ENCODE results near the gene DENND1B. TPM values are rescaled to one million over a fixed set of nuclear protein-coding genes. Genes with fewer than 3 reads are reported as not detected.

Gene DENND1B
- total RNA-seq, 4 donors from 2014 or later: 9.0 to 40.2 (median 10.8) TPM

DNA sequence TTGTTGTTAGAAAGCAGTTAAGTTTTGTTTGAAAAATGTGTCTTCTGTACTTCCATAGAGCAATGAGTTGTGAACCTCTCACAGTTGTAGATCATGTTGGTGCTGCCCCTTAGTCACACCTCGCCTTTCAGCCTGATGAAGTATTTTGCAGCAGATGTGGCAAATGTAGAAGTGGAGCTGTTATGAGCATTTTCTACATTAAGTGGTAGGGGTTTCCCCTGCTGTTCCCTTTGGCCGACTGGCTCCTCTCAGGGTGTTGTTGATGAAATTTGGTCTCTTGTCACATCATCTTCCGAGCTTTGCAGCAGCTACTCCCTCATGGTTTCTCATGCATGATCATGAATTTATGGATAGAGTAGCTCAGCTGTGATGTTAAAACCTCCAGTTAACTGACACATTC, 33.6 kb upstream of the DENND1B start:
- Histone ChIP-seq H3K4me3 (no peak overlapping the region), H3K27me3 (no peaks in the 10 kb centered on the region), H3K9me3 (peaks cover 0 to 12% (median 0%) of the 10 kb centered on the region in 4 donors), H3K27ac (no peak overlapping the region), H3K36me3 (no peaks in the 10 kb centered on the region), H3K4me1 (no peaks in the 10 kb centered on the region)
- DNase-seq (ENCODE audit: low spot score in 2 of 2): no peak
- WGBS, 2 donors: 62 to 65% methylated on average over 3 of the region's 3 CpGs
- TF ChIP-seq POLR2A (IDR thresholded peaks at IDR 0.05): no peak
- TF ChIP-seq EP300 (IDR thresholded peaks at IDR 0.05): no peak
- TF ChIP-seq, protein P1, sequence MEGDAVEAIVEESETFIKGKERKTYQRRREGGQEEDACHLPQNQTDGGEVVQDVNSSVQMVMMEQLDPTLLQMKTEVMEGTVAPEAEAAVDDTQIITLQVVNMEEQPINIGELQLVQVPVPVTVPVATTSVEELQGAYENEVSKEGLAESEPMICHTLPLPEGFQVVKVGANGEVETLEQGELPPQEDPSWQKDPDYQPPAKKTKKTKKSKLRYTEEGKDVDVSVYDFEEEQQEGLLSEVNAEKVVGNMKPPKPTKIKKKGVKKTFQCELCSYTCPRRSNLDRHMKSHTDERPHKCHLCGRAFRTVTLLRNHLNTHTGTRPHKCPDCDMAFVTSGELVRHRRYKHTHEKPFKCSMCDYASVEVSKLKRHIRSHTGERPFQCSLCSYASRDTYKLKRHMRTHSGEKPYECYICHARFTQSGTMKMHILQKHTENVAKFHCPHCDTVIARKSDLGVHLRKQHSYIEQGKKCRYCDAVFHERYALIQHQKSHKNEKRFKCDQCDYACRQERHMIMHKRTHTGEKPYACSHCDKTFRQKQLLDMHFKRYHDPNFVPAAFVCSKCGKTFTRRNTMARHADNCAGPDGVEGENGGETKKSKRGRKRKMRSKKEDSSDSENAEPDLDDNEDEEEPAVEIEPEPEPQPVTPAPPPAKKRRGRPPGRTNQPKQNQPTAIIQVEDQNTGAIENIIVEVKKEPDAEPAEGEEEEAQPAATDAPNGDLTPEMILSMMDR (IDR thresholded peaks at IDR 0.05): no peak

DNA sequence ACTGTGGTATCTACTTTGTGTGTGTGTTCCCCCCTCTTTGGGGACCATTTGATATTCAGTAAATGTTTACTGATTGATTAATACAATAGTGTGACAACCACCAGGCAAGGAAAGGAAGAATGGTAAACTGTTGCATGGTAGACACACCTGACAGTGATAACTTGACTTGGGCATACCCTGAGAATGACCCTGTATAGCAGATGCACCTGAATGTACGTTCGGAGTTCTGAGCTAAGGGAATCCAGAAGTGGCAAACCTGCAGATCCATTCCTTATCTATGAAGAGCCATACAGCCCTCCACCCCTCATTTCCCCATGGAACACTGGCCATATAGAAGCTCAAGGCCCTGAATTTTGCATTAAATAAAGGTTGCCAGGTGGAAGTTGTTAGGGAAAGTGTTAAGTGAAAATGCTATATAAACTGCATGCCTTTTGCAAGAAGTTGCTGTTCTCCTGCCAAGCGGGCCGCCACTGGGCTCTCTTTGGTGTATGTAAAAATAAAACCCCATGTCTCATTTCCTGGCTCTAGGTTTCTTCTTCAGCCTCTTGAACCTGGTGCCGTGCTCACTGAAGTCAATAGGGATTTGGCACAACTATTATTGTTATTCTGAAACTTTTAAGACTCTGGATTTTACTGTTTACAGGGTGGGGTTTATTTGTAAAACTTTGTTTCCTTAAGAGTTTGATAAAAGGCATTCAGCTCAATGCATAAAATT, 32.6 kb upstream of the DENND1B start:
- DNase-seq (ENCODE audit: low spot score in 2 of 2): no peak
- Histone ChIP-seq H3K36me3 (no peaks in the 10 kb centered on the region), H3K4me3 (no peak overlapping the region), H3K9me3 (peaks cover 0 to 12% (median 0%) of the 10 kb centered on the region in 4 donors), H3K4me1 (no peaks in the 10 kb centered on the region), H3K27me3 (no peaks in the 10 kb centered on the region), H3K27ac (no peak overlapping the region)
- TF ChIP-seq, protein P1 (IDR thresholded peaks at IDR 0.05): no peak
- TF ChIP-seq POLR2A (IDR thresholded peaks at IDR 0.05) (no peak), EP300 (IDR thresholded peaks at IDR 0.05) (no peak)
- WGBS, 2 donors: 48 to 56% methylated on average over 5 of the region's 5 CpGs

DNA sequence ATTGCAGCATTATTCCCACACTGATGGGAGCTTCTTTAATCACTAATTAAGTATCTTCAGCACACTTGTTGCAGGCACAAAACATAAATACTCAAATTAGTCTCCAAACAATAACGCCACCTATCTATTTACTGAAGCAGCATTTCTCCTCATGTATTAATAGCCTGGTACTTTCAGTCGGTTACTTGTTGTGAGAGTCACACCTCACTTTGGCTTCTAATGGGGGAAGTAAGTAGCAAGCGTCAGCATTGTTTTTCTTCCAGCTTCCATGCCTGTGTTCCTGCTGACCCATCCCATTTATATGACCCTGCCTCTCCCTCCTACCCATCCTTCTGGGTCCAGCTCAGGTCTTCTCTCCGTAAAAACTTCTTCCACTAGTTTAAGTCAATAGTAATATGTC, 31.9 kb upstream of the DENND1B start:
- Histone ChIP-seq H3K9me3 (peaks cover 0 to 12% (median 0%) of the 10 kb centered on the region in 4 donors), H3K4me3 (no peak overlapping the region), H3K27me3 (no peaks in the 10 kb centered on the region), H3K27ac (no peak overlapping the region), H3K4me1 (no peaks in the 10 kb centered on the region), H3K36me3 (no peaks in the 10 kb centered on the region)
- no peak for DNase-seq (ENCODE audit: low spot score in 2 of 2)
- 56 to 63% methylated on average over 4 of the region's 4 CpGs for WGBS, 2 donors
- TF ChIP-seq EP300 (IDR thresholded peaks at IDR 0.05) (no peak), POLR2A (IDR thresholded peaks at IDR 0.05) (no peak)
- TF ChIP-seq, protein P1 (IDR thresholded peaks at IDR 0.05): no peak

DNA sequence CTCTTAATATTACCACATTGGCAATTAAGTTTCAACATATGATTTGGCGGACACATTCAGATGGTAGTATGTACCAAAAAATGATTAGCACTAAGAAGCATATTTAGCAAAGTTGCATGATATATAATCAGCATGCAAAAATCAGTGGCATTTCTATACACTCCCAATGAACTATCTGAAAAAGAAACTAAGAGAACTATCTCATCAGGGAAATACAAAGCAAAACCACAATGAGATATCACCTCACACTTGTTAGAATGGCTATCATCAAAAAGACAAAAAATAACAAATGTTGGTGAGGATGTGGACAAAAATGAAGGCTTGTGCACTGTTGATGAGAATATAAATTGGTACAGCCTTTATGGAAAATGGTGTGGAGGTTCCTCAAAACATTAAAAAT, 31.4 kb upstream of the DENND1B start:
- no peak overlapping the region for H3K27ac ChIP-seq
- H3K27me3 ChIP-seq: no peaks in the 10 kb centered on the region
- WGBS, 2 donors: 94 to 98% methylated on average over 1 of the region's 1 CpG
- no peaks in the 10 kb centered on the region for H3K36me3 ChIP-seq
- no peak for DNase-seq (ENCODE audit: low spot score in 2 of 2)
- H3K4me1 ChIP-seq: no peaks in the 10 kb centered on the region
- H3K9me3 ChIP-seq: peaks cover 0 to 14% (median 0%) of the 10 kb centered on the region in 4 donors
- no peak overlapping the region for H3K4me3 ChIP-seq
- TF ChIP-seq EP300 (IDR thresholded peaks at IDR 0.05): no peak

DNA sequence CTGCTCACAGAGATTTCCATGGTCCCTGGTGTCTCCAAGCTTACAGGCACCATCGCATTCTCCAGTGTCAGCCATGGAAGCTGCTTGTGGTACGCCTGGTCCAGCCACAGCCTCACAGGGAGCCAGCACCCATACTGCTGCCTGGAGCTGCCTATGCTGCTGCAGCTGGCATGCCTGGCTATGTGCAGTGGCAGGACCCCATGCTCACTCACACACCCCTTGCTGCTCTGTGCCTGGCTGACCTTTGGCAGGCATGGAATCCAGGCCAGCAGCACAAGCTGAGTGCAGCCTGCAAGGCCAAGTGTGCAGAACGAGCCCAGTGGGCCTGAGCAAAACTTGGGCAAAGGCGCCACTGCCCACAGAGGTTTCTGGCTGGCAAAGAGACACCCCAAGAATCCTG, 26.4 kb upstream of the DENND1B start:
- no peaks in the 10 kb centered on the region for H3K4me1 ChIP-seq
- 97 to 98% methylated on average over 4 of the region's 4 CpGs for WGBS, 2 donors
- no peak for DNase-seq (ENCODE audit: low spot score in 2 of 2)
- H3K27me3 ChIP-seq: no peaks in the 10 kb centered on the region
- H3K27ac ChIP-seq: no peak overlapping the region
- TF ChIP-seq, protein P1 (IDR thresholded peaks at IDR 0.05): no peak
- TF ChIP-seq POLR2A (IDR thresholded peaks at IDR 0.05) (no peak), EP300 (IDR thresholded peaks at IDR 0.05) (no peak)
- H3K4me3 ChIP-seq: no peak overlapping the region
- H3K36me3 ChIP-seq: no peaks in the 10 kb centered on the region
- peaks cover 0 to 51% (median 0%) of the 10 kb centered on the region in 4 donors for H3K9me3 ChIP-seq
